Measurements from ENCODE around the gene GAST. TPM values are rescaled to one million over a fixed set of nuclear protein-coding genes. Genes with fewer than 3 reads are reported as not detected.
"Not testable (repeated sequence)": the region's sequence is repeated elsewhere in the genome, so short reads cannot be mapped to it uniquely, and the experiment has no call there.

GAST gene
- total and polyA plus RNA-seq, 2 donors from 2014 or later: not detected

- Histone ChIP-seq H3K36me3 (ENCODE audit: control insufficient read depth in 2 of 3, insufficient read depth in 3 of 3, low read length in 3 of 3) (no peaks in the 10 kb centered on the region), H3K27ac (ENCODE audit: low read depth in 2 of 2, low read length in 2 of 2) (no peak overlapping the region), H3K9ac (ENCODE audit: low read length in 3 of 3) (no peak overlapping the region), H3K4me3 (ENCODE audit: low read length in 3 of 3) (no peak overlapping the region), H3K4me1 (ENCODE audit: control insufficient read depth in 2 of 3, insufficient read depth in 2 of 3, low read depth in 1 of 3, low read length in 3 of 3) (peaks cover 0 to 7% (median 3%) of the 10 kb centered on the region in 3 donors), H3K9me3 (ENCODE audit: control insufficient read depth in 2 of 3, insufficient read depth in 1 of 3, low read length in 3 of 3) (no peaks in the 10 kb centered on the region), H3K27me3 (ENCODE audit: control insufficient read depth, insufficient read depth, low read length) (no peaks in the 10 kb centered on the region)
- TF ChIP-seq, protein P1, sequence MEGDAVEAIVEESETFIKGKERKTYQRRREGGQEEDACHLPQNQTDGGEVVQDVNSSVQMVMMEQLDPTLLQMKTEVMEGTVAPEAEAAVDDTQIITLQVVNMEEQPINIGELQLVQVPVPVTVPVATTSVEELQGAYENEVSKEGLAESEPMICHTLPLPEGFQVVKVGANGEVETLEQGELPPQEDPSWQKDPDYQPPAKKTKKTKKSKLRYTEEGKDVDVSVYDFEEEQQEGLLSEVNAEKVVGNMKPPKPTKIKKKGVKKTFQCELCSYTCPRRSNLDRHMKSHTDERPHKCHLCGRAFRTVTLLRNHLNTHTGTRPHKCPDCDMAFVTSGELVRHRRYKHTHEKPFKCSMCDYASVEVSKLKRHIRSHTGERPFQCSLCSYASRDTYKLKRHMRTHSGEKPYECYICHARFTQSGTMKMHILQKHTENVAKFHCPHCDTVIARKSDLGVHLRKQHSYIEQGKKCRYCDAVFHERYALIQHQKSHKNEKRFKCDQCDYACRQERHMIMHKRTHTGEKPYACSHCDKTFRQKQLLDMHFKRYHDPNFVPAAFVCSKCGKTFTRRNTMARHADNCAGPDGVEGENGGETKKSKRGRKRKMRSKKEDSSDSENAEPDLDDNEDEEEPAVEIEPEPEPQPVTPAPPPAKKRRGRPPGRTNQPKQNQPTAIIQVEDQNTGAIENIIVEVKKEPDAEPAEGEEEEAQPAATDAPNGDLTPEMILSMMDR (IDR thresholded peaks at IDR 0.05; ENCODE audit: borderline replicate concordance, extremely low read depth, insufficient read depth): no peak
- FAIRE-seq (no peak), DNase-seq (no peak)
- intact Hi-C loops (cut with DNase I): no loop called here
Measured at GRCh38 chr17:41682631-41683030, 29.5 kb upstream of the GAST start.

GRCh38 chr17:41683441-41684007 lies 28.6 kb upstream of the GAST start:
- FAIRE-seq: no peak
- Histone ChIP-seq H3K27me3 (ENCODE audit: control insufficient read depth, insufficient read depth, low read length) (no peaks in the 10 kb centered on the region), H3K36me3 (ENCODE audit: control insufficient read depth in 2 of 3, insufficient read depth in 3 of 3, low read length in 3 of 3) (no peaks in the 10 kb centered on the region), H3K27ac (ENCODE audit: low read depth in 2 of 2, low read length in 2 of 2) (no peak overlapping the region), H3K4me1 (ENCODE audit: control insufficient read depth in 2 of 3, insufficient read depth in 2 of 3, low read depth in 1 of 3, low read length in 3 of 3) (peaks cover 0 to 3% (median 3%) of the 10 kb centered on the region in 3 donors), H3K9ac (ENCODE audit: low read length in 3 of 3) (no peak overlapping the region), H3K9me3 (ENCODE audit: control insufficient read depth in 2 of 3, insufficient read depth in 1 of 3, low read length in 3 of 3) (no peaks in the 10 kb centered on the region), H3K4me3 (ENCODE audit: low read length in 3 of 3) (no peak overlapping the region)
- TF ChIP-seq, protein P1 (IDR thresholded peaks at IDR 0.05; ENCODE audit: borderline replicate concordance, extremely low read depth, insufficient read depth): no peak
- DNase-seq: peak in 1 of 5 donors; percentile 31
- intact Hi-C loops (cut with DNase I): no loop called here

- H3K4me1 ChIP-seq (ENCODE audit: control insufficient read depth in 2 of 3, insufficient read depth in 2 of 3, low read depth in 1 of 3, low read length in 3 of 3): peaks cover 0 to 3% (median 0%) of the 10 kb centered on the region in 3 donors
- intact Hi-C loops (cut with DNase I): no loop called here
- TF ChIP-seq, protein P1 (IDR thresholded peaks at IDR 0.05; ENCODE audit: borderline replicate concordance, extremely low read depth, insufficient read depth): no peak
- no peak overlapping the region for H3K27ac ChIP-seq (ENCODE audit: low read depth in 2 of 2, low read length in 2 of 2)
- no peaks in the 10 kb centered on the region for H3K9me3 ChIP-seq (ENCODE audit: control insufficient read depth in 2 of 3, insufficient read depth in 1 of 3, low read length in 3 of 3)
- no peak for FAIRE-seq
- H3K27me3 ChIP-seq (ENCODE audit: control insufficient read depth, insufficient read depth, low read length): no peaks in the 10 kb centered on the region
- DNase-seq: no peak
- H3K4me3 ChIP-seq (ENCODE audit: low read length in 3 of 3): no peak overlapping the region
- no peaks in the 10 kb centered on the region for H3K36me3 ChIP-seq (ENCODE audit: control insufficient read depth in 2 of 3, insufficient read depth in 3 of 3, low read length in 3 of 3)
- no peak overlapping the region for H3K9ac ChIP-seq (ENCODE audit: low read length in 3 of 3)
Measured at GRCh38 chr17:41684035-41684434, 28.1 kb upstream of the GAST start.

- H3K36me3 ChIP-seq (ENCODE audit: control insufficient read depth in 2 of 3, insufficient read depth in 3 of 3, low read length in 3 of 3): peaks cover 10 to 15% (median 12%) of the 10 kb centered on the region in 3 donors
- intact Hi-C loops (cut with DNase I); H3K9me3 ChIP-seq (ENCODE audit: control insufficient read depth in 2 of 3, insufficient read depth in 1 of 3, low read length in 3 of 3); FAIRE-seq; DNase-seq; H3K4me3 ChIP-seq (ENCODE audit: low read length in 3 of 3); H3K27ac ChIP-seq (ENCODE audit: low read depth in 2 of 2, low read length in 2 of 2); H3K9ac ChIP-seq (ENCODE audit: low read length in 3 of 3); H3K27me3 ChIP-seq (ENCODE audit: control insufficient read depth, insufficient read depth, low read length): not testable (repeated sequence)
- peaks cover 4 to 11% (median 9%) of the 10 kb centered on the region in 3 donors for H3K4me1 ChIP-seq (ENCODE audit: control insufficient read depth in 2 of 3, insufficient read depth in 2 of 3, low read depth in 1 of 3, low read length in 3 of 3)
Measured at GRCh38 chr17:41685753-41686152, 26.4 kb upstream of the GAST start.
